Measurements from ENCODE around the gene PPP1R9A. TPM values are rescaled to one million over a fixed set of nuclear protein-coding genes. Genes with fewer than 3 reads are reported as not detected.

Gene PPP1R9A
- total RNA-seq, 1 experiment from 2014 or later = 6.3 TPM

DNA sequence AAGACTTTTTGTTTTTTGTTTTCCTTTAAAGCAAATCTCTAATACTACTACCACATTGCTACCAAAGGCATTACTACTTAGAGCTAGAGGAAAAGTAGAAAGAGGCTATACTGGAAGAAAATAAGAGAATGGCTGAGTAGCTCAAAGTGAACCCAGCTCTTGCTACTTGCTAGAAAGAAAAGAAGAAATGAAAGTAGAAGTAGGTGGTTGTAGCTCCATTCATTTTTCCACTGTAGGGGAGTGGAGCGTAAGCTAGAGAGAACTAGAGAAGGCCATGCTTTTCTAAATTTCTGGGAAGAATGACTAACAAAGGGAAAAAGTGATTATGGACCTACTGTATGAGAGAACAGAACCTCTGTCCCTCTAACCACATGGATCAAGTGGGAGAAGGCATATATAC, 232.5 kb downstream of the PPP1R9A start:
- TF ChIP-seq, protein P1, sequence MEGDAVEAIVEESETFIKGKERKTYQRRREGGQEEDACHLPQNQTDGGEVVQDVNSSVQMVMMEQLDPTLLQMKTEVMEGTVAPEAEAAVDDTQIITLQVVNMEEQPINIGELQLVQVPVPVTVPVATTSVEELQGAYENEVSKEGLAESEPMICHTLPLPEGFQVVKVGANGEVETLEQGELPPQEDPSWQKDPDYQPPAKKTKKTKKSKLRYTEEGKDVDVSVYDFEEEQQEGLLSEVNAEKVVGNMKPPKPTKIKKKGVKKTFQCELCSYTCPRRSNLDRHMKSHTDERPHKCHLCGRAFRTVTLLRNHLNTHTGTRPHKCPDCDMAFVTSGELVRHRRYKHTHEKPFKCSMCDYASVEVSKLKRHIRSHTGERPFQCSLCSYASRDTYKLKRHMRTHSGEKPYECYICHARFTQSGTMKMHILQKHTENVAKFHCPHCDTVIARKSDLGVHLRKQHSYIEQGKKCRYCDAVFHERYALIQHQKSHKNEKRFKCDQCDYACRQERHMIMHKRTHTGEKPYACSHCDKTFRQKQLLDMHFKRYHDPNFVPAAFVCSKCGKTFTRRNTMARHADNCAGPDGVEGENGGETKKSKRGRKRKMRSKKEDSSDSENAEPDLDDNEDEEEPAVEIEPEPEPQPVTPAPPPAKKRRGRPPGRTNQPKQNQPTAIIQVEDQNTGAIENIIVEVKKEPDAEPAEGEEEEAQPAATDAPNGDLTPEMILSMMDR (IDR thresholded peaks at IDR 0.05; ENCODE audit: unreplicated experiment) = no peak
- no peak overlapping the region for H3K27ac Mint-ChIP-seq (ENCODE audit: low read depth, unreplicated experiment)
- BruUV-seq (replicated peaks) = no TSS peak
- CTCF ChIA-PET = interaction anchor here (0.7 kb wide), 1 partner anchor 12 kb away, joined by 3 read pairs; no protein-coding TSS in a partner anchor
- intact Hi-C loops (cut with micrococcal nuclease) = no loop called here
- POLR2A ChIA-PET = no interaction called here
- peaks cover 6% of the 10 kb centered on the region for H3K27me3 Mint-ChIP-seq (ENCODE audit: insufficient read depth, unreplicated experiment)
- H3K4me1 Mint-ChIP-seq (ENCODE audit: insufficient read depth, unreplicated experiment) = no peaks in the 10 kb centered on the region
- no peaks in the 10 kb centered on the region for H3K9me3 Mint-ChIP-seq (ENCODE audit: unreplicated experiment)
- no peak overlapping the region for H3K4me3 Mint-ChIP-seq (ENCODE audit: unreplicated experiment)
- no peaks in the 10 kb centered on the region for H3K36me3 Mint-ChIP-seq (ENCODE audit: insufficient read depth, unreplicated experiment)
- DNase-seq (ENCODE audit: unreplicated experiment) = no peak

DNA sequence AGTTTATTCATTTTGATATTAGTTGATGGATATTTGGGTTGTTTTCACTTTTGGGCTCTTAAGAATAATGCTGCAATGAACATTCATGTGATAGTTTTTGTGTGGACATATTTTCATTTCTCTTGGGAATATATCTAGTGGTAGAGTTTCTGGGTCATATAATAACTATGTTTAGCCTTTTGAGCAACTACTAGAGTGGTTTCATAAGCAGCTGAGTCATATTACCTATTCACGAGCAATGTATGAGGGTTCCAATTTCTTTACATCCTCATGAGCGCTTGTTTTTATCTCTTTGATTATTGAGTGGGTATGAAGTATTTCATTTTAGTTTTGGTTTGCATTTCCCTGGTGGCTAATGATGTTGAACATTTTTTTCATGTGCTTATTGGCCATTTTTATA, 234.4 kb downstream of the PPP1R9A start:
- DNase-seq (ENCODE audit: unreplicated experiment) = peak; percentile 61
- ChIA-PET CTCF (no interaction called here), POLR2A (interaction anchor here (0.9 kb wide), 1 partner anchor 13 kb away, joined by 3 read pairs; no protein-coding TSS in a partner anchor)
- BruUV-seq (replicated peaks) = no TSS peak
- no peak overlapping the region for H3K27ac Mint-ChIP-seq (ENCODE audit: low read depth, unreplicated experiment)
- no peaks in the 10 kb centered on the region for H3K9me3 Mint-ChIP-seq (ENCODE audit: unreplicated experiment)
- peaks cover 18% of the 10 kb centered on the region for H3K27me3 Mint-ChIP-seq (ENCODE audit: insufficient read depth, unreplicated experiment)
- H3K4me1 Mint-ChIP-seq (ENCODE audit: insufficient read depth, unreplicated experiment) = no peaks in the 10 kb centered on the region
- TF ChIP-seq, protein P1 (IDR thresholded peaks at IDR 0.05; ENCODE audit: unreplicated experiment) = no peak
- H3K36me3 Mint-ChIP-seq (ENCODE audit: insufficient read depth, unreplicated experiment) = no peaks in the 10 kb centered on the region
- intact Hi-C loops (cut with micrococcal nuclease) = no loop called here
- no peak overlapping the region for H3K4me3 Mint-ChIP-seq (ENCODE audit: unreplicated experiment)

DNA sequence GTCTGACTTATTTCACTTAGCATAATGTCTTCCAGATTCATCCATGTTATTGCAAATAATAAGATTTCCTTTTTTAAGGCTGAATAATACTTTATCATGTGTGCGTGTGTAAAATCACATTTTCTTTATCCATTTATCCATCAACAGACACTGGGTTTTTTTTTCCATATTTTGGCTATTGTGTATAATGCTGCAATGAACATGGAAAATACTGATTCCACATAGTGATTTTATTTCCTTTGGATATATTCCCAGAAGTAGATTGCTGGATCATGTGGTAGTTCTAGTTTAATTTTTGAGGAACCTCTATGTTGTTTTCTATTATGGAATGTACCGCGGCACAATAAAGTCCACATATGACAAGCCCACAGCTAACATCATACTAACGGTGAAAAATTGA, 236.9 kb downstream of the PPP1R9A start:
- POLR2A ChIA-PET = no interaction called here
- no TSS peak for BruUV-seq (replicated peaks)
- Mint-ChIP-seq H3K4me3 (ENCODE audit: unreplicated experiment) (no peak overlapping the region), H3K27me3 (ENCODE audit: insufficient read depth, unreplicated experiment) (peaks cover 18% of the 10 kb centered on the region), H3K36me3 (ENCODE audit: insufficient read depth, unreplicated experiment) (no peaks in the 10 kb centered on the region), H3K4me1 (ENCODE audit: insufficient read depth, unreplicated experiment) (no peaks in the 10 kb centered on the region), H3K27ac (ENCODE audit: low read depth, unreplicated experiment) (no peak overlapping the region), H3K9me3 (ENCODE audit: unreplicated experiment) (no peaks in the 10 kb centered on the region)
- CTCF ChIA-PET = no interaction called here
- intact Hi-C loops (cut with micrococcal nuclease) = no loop called here
- TF ChIP-seq, protein P1 (IDR thresholded peaks at IDR 0.05; ENCODE audit: unreplicated experiment) = no peak
- DNase-seq (ENCODE audit: unreplicated experiment) = no peak

DNA sequence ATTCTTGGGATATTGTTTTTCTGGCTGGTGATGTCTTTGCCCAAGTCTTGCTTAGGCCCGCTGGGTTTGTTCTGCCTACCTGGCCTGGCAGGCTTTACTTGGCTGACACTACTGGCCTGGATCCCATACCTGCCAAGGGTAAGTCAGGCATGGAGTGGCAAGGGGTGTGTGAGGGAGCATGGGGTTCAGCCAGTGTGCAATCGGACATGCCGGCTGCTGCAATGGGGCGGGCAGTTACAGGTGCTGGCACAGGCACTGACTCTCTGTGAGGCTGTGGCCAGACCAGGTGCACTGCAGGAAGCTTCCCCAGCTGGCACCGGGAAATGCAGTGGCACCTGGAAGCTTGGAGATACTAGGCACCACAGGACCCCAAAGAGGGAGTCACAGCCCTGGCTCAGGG, 248.6 kb downstream of the PPP1R9A start:
- no TSS peak for BruUV-seq (replicated peaks)
- no peaks in the 10 kb centered on the region for H3K9me3 Mint-ChIP-seq (ENCODE audit: unreplicated experiment)
- DNase-seq (ENCODE audit: unreplicated experiment) = peak; percentile 0
- ChIA-PET POLR2A (interaction anchor here (1.6 kb wide), 1 partner anchor 51 kb away, joined by 4 read pairs; no protein-coding TSS in a partner anchor), CTCF (no interaction called here)
- H3K36me3 Mint-ChIP-seq (ENCODE audit: insufficient read depth, unreplicated experiment) = no peaks in the 10 kb centered on the region
- no peaks in the 10 kb centered on the region for H3K4me1 Mint-ChIP-seq (ENCODE audit: insufficient read depth, unreplicated experiment)
- no peak overlapping the region for H3K27ac Mint-ChIP-seq (ENCODE audit: low read depth, unreplicated experiment)
- TF ChIP-seq, protein P1 (IDR thresholded peaks at IDR 0.05; ENCODE audit: unreplicated experiment) = no peak
- no peak overlapping the region for H3K4me3 Mint-ChIP-seq (ENCODE audit: unreplicated experiment)
- peaks cover 30% of the 10 kb centered on the region for H3K27me3 Mint-ChIP-seq (ENCODE audit: insufficient read depth, unreplicated experiment)
- intact Hi-C loops (cut with micrococcal nuclease) = no loop called here
